HCT116 (cell line): Measurements from ENCODE around the gene SPINK2. TPM values are rescaled to one million over a fixed set of nuclear protein-coding genes. Genes with fewer than 3 reads are reported as not detected.

Source experiments
- ATAC-seq: fragments of 200-7000 bp; cut with Tn5 transposase; 2 replicates; pipeline ENCODE4 v1.9.1; 2020; ENCODE audit warnings: mild to moderate bottlenecking, moderate library complexity
- BruUV-seq: library from RNA; stranded (reverse); fragments of 400-500 nt; replicated peaks from 2 replicates; lab custom pipeline; 2021; lab: Mats Ljungman, UMichigan
- CTCF ChIA-PET: fragments of 300-600 bp; sonication (Branson Sonifier 250); formaldehyde crosslinking; loops from one replicate; lab custom pipeline; 2021; ENCODE audit warnings: antibody characterized with exemption; lab: Charles Lee
- POLR2A ChIA-PET: fragments of 300-600, 350-600 bp; sonication (Branson Sonifier 250); formaldehyde crosslinking; loops from one replicate; lab custom pipeline; 2021; ENCODE audit warnings: antibody characterized with exemption; lab: Charles Lee
- RAD21 ChIA-PET, 2 experiments: fragments of 300-600 bp; sonication (Branson Sonifier 250); formaldehyde crosslinking; loops; one replicate each; lab custom pipeline; 2023; ENCODE audit warnings: low total read pairs in 2 of 2; ENCODE audit not compliant: uncharacterized antibody in 2 of 2, unreplicated experiment in 2 of 2, low non-redundant PET in 1 of 2; lab: Charles Lee
- DNase-seq: peaks from one replicate; pipeline ENCODE4 v3.0.0-alpha.2; 2010; ENCODE audit warnings: low read depth, low spot score
- H2AFZ ChIP-seq: fragments of 200-600 bp; shearing (Covaris generic), sonication (generic); 2 replicates; pipeline ENCODE4 v1.6.1; 2017; ENCODE audit warnings: low read depth, mixed run types, mixed read lengths, antibody characterized with exemption, low read length; ENCODE audit not compliant: poor library complexity, severe bottlenecking
- H3K27ac ChIP-seq: 2 replicates; pipeline ENCODE4 v1.5.1; 2012; ENCODE audit warnings: low read depth, low read length
- H3K27me3 ChIP-seq: fragments of 200-600 bp; sonication (generic); 2 replicates; pipeline ENCODE4 v1.6.1; 2016; ENCODE audit warnings: mixed run types, low read length, mixed read lengths; ENCODE audit not compliant: insufficient read depth
- H3K36me3 ChIP-seq, 2 experiments: fragments of 200-500 bp in 1 of 2; fragments of 200-600 bp in 1 of 2; sonication (Bioruptor generic) in 1 of 2; sonication (generic) in 1 of 2; 2 replicates each; pipeline versions ENCODE4 v1.5.1 to v1.6.1; 2014 to 2016; ENCODE audit warnings: low read length in 2 of 2, inconsistent platforms in 1 of 2, mixed read lengths in 1 of 2, mixed run types in 1 of 2; ENCODE audit not compliant: insufficient read depth in 2 of 2, control insufficient read depth in 1 of 2
- H3K4me1 ChIP-seq, 2 experiments: fragments of 200-600 bp in 1 of 2; sonication (generic) in 1 of 2; 2 replicates each; pipeline versions ENCODE4 v1.5.1 to v1.6.1; 2012 to 2017; ENCODE audit warnings: low read length in 2 of 2, inconsistent platforms in 1 of 2, mild to moderate bottlenecking in 1 of 2, mixed read lengths in 1 of 2, mixed run types in 1 of 2, moderate library complexity in 1 of 2; ENCODE audit not compliant: insufficient read depth in 2 of 2, control insufficient read depth in 1 of 2
- H3K4me2 ChIP-seq: fragments of 200-600 bp; sonication (generic); 2 replicates; pipeline ENCODE4 v1.6.1; 2017; ENCODE audit warnings: mixed run types, low read length, mixed read lengths
- H3K4me3 ChIP-seq, 2 experiments: fragments of 200-600 bp in 1 of 2; sonication (generic) in 1 of 2; replicated peaks in 1 of 2; 2 replicates each; pipeline ENCODE4 v1.5.1; 2011 to 2016; ENCODE audit warnings: low read length in 2 of 2, control low read depth in 1 of 2, low read depth in 1 of 2, mild to moderate bottlenecking in 1 of 2, mixed read lengths in 1 of 2, mixed run types in 1 of 2
- H3K79me2 ChIP-seq: fragments of 200-600 bp; sonication (generic); 2 replicates; pipeline ENCODE4 v1.6.1; 2017; ENCODE audit warnings: mild to moderate bottlenecking, mixed run types, low read length, moderate library complexity, mixed read lengths; ENCODE audit not compliant: insufficient read depth
- H3K9ac ChIP-seq: fragments of 200-600 bp; sonication (generic); 2 replicates; pipeline ENCODE4 v1.6.1; 2016; ENCODE audit warnings: low read length, mixed read lengths
- H3K9me2 ChIP-seq: fragments of 200-600 bp; sonication (generic), shearing (Covaris generic); 2 replicates; pipeline ENCODE4 v1.6.1; 2017; ENCODE audit warnings: mixed run types, mild to moderate bottlenecking, moderate library complexity; ENCODE audit not compliant: insufficient read depth
- H3K9me3 ChIP-seq, 2 experiments: fragments of 200-500 bp in 1 of 2; fragments of 200-600 bp in 1 of 2; sonication (Bioruptor generic) in 1 of 2; sonication (generic) in 1 of 2; 2 replicates each; pipeline ENCODE4 v1.6.1; 2014 to 2017; ENCODE audit warnings: low read length in 2 of 2, mixed read lengths in 2 of 2, inconsistent platforms in 1 of 2, low read depth in 1 of 2, mild to moderate bottlenecking in 1 of 2, mixed run types in 1 of 2, moderate library complexity in 1 of 2; ENCODE audit not compliant: control insufficient read depth in 1 of 2, insufficient read depth in 1 of 2
- H4K20me1 ChIP-seq: fragments of 200-600 bp; sonication (generic), shearing (Covaris generic); 2 replicates; pipeline ENCODE4 v1.6.1; 2017; ENCODE audit warnings: mixed run types, mild to moderate bottlenecking, moderate library complexity; ENCODE audit not compliant: insufficient read depth
- CBX3 ChIP-seq: IDR thresholded peaks from 2 replicates; pipeline ENCODE4 v1.6.1; 2012; ENCODE audit warnings: low read depth
- EGR1 ChIP-seq: IDR thresholded peaks from 2 replicates; pipeline ENCODE4 v1.6.1; 2012; ENCODE audit warnings: low read depth
- ELF1 ChIP-seq: IDR thresholded peaks from 2 replicates; pipeline ENCODE4 v1.6.1; 2012; ENCODE audit warnings: low read depth, borderline replicate concordance
- FOSL1 ChIP-seq: IDR thresholded peaks from 2 replicates; pipeline ENCODE4 v1.6.1; 2012; ENCODE audit warnings: low read depth
- JUND ChIP-seq: IDR thresholded peaks from 2 replicates; pipeline ENCODE4 v1.6.1; 2012
- SIN3A ChIP-seq: IDR thresholded peaks from 2 replicates; pipeline ENCODE4 v1.6.1; 2012; ENCODE audit warnings: low read depth
- SP1 ChIP-seq: IDR thresholded peaks from 2 replicates; pipeline ENCODE4 v1.6.1; 2012; ENCODE audit warnings: low read depth
- YY1 ChIP-seq: IDR thresholded peaks from 2 replicates; pipeline ENCODE4 v1.6.1; 2011; ENCODE audit warnings: low read length, low read depth, moderate library complexity, mild to moderate bottlenecking; ENCODE audit not compliant: insufficient replicate concordance; ENCODE audit errors: extremely low read depth
- intact Hi-C: fragments of 100-400 bp; cut with micrococcal nuclease; formaldehyde crosslinking; loops from 2 replicates; pipeline ENCODE4 v1.10.0; 2022
- total RNA-seq: library from RNA; stranded (reverse); gene quantifications from one replicate; pipeline ENCODE4 v1.2.1, GENCODE V29; 2021; ENCODE audit not compliant: unreplicated experiment
- TF ChIP-seq, protein P1 (sequence below): IDR thresholded peaks from 2 replicates; pipeline ENCODE4 v1.6.1; 2011; ENCODE audit warnings: mild to moderate bottlenecking, low read length, moderate library complexity; ENCODE audit not compliant: insufficient replicate concordance; ENCODE audit errors: extremely low read depth

The SPINK2 gene
- total RNA-seq, 1 experiment from 2014 or later = 2.4 TPM

DNA sequence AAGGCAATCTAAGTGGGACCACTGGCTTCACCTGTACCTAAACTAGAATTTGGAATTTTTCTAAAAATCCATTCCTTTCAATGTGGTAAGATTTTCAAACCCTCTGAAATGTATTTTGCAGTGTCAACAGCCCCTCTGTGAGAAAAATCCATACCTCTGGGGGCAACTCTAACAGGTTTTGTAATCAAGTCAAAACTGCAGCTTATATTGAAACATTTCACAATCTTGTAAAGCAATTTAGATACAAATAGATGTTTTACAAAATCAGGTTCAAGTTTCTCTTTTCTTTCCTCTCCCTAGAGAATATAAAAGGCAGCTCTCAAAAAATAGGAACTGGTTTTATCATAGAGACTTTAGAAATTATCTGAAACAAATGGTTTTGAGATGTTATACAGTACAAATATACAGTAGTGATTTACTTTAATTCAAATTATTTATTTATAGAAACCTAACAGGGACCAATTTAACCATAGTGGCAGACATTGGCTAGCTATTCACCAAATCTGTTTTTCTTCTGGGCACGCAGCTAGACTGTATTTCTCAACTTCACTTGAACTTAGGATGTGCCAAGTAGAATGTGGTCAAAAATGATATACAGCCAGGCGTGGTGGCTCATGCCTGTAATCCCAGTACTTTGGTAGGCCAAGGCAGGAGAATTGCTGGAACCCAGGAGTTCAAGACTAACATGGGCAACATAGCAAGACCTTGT is 36.3 kb upstream of the SPINK2 start:
- Histone ChIP-seq H3K4me2 (no peak overlapping the region), H3K27me3 (no peaks in the 10 kb centered on the region), H3K36me3 (no peaks in the 10 kb centered on the region), H3K4me1 (no peaks in the 10 kb centered on the region), H2AFZ (no peak overlapping the region), H3K27ac (no peak overlapping the region), H3K9me2 (no peaks in the 10 kb centered on the region), H4K20me1 (no peaks in the 10 kb centered on the region), H3K9ac (no peak overlapping the region), H3K9me3 (no peaks in the 10 kb centered on the region), H3K79me2 (no peaks in the 10 kb centered on the region), H3K4me3 (no peak overlapping the region)
- ATAC-seq (no peak), DNase-seq (no peak)
- ChIA-PET POLR2A (no interaction called here), RAD21 (no interaction called here), CTCF (interaction anchor here (1.2 kb wide), 1 partner anchor 21 kb away, joined by 3 read pairs; no protein-coding TSS in a partner anchor)
- TF ChIP-seq, protein P1, sequence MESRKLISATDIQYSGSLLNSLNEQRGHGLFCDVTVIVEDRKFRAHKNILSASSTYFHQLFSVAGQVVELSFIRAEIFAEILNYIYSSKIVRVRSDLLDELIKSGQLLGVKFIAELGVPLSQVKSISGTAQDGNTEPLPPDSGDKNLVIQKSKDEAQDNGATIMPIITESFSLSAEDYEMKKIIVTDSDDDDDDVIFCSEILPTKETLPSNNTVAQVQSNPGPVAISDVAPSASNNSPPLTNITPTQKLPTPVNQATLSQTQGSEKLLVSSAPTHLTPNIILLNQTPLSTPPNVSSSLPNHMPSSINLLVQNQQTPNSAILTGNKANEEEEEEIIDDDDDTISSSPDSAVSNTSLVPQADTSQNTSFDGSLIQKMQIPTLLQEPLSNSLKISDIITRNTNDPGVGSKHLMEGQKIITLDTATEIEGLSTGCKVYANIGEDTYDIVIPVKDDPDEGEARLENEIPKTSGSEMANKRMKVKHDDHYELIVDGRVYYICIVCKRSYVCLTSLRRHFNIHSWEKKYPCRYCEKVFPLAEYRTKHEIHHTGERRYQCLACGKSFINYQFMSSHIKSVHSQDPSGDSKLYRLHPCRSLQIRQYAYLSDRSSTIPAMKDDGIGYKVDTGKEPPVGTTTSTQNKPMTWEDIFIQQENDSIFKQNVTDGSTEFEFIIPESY = no peak
- no peak for TF ChIP-seq CBX3
- no peak for TF ChIP-seq EGR1
- TF ChIP-seq SIN3A = no peak
- TF ChIP-seq YY1 = no peak
- no peak for TF ChIP-seq SP1
- no peak for TF ChIP-seq ELF1
- TF ChIP-seq FOSL1 = no peak
- TF ChIP-seq JUND = no peak
- BruUV-seq = no TSS peak
- intact Hi-C loops = no loop called here
